HG02943 (cell line): ENCODE data around the gene GMIP.

ENCODE experiments used
- ATAC-seq: cut with Tn5 transposase; IDR thresholded peaks from one replicate; pipeline ENCODE4 v1.9.1; 2021; ENCODE audit warnings: mild to moderate bottlenecking, low read depth, moderate library complexity; ENCODE audit not compliant: unreplicated experiment

Gene GMIP

GRCh38 chr19:19637186-19637522, 6.3 kb downstream of the GMIP start:
- no peak for ATAC-seq

GRCh38 chr19:19636573-19637185, 6.8 kb downstream of the GMIP start:
- ATAC-seq: no peak

- no peak for ATAC-seq
Observed at GRCh38 chr19:19635313-19635702, 8.1 kb downstream of the GMIP start.

GRCh38 chr19:19634516-19635312, 8.7 kb downstream of the GMIP start:
- no peak for ATAC-seq

GRCh38 chr19:19633711-19634515, 9.5 kb downstream of the GMIP start:
- no peak for ATAC-seq

- no peak for ATAC-seq
Observed at GRCh38 chr19:19632661-19633060, 10.8 kb downstream of the GMIP start.

- no peak for ATAC-seq
Observed at GRCh38 chr19:19631346-19631745, 12.1 kb downstream of the GMIP start.

GRCh38 chr19:19630426-19630825, 13.0 kb downstream of the GMIP start:
- ATAC-seq: no peak

- ATAC-seq: no peak
Observed at GRCh38 chr19:19630062-19630414, 13.4 kb downstream of the GMIP start.

- no peak for ATAC-seq
Observed at GRCh38 chr19:19628501-19629134, 14.8 kb downstream of the GMIP start.

- no peak for ATAC-seq
Observed at GRCh38 chr19:19627621-19628500, 15.6 kb downstream of the GMIP start, which contains the start of gene LPAR2. Gene LPAR2, minus strand, starts transcription at chr19:19628220. Its CDS starts 945 bp downstream, at chr19:19627275.

GRCh38 chr19:19626516-19627472, 16.7 kb downstream of the GMIP start:
- ATAC-seq: no peak

- ATAC-seq: no peak
Observed at GRCh38 chr19:19624032-19624570, 19.4 kb downstream of the GMIP start.

- no peak for ATAC-seq
Observed at GRCh38 chr19:19623383-19623782, 20.1 kb downstream of the GMIP start.

GRCh38 chr19:19619849-19620210, 23.6 kb downstream of the GMIP start:
- no peak for ATAC-seq

- no peak for ATAC-seq
Observed at GRCh38 chr19:19619181-19619848, 24.1 kb downstream of the GMIP start.

GRCh38 chr19:19618219-19619051, 25.0 kb downstream of the GMIP start, which contains the start of gene PBX4:
Gene PBX4, minus strand, starts transcription at chr19:19618687. Its CDS starts 58 bp downstream, at chr19:19618629.
- peak; percentile 91 for ATAC-seq
